K562 (cell line): ENCODE results near the gene ASCL2. TPM values are rescaled to one million over a fixed set of nuclear protein-coding genes. Genes with fewer than 3 reads are reported as not detected.

ENCODE experiments used
- ATAC-seq: fragments of 200-7000 bp; cut with Tn5 transposase; 3 replicates; pipeline ENCODE4 v1.9.1; 2020; ENCODE audit warnings: moderate library complexity
- BruUV-seq: library from RNA; stranded (reverse); fragments of 400-500 nt; replicated peaks from 2 replicates; lab custom pipeline; 2021; lab: Mats Ljungman, UMichigan
- CTCF ChIA-PET: fragments of 300-600 bp; formaldehyde crosslinking; extraction: SDS; loops from one replicate; lab custom pipeline; 2021; ENCODE audit warnings: low intra/inter-chr PET ratio; lab: Yijun Ruan, JAX
- POLR2A ChIA-PET: fragments of 300-600, 350-650 bp; sonication (Branson Sonifier 250); formaldehyde crosslinking; extraction: SDS; loops from one replicate; lab custom pipeline; 2021; ENCODE audit warnings: antibody characterized with exemption, inconsistent platforms; lab: Yijun Ruan, JAX
- DNase-seq, 4 experiments: peaks; one replicate each; pipeline versions ENCODE4 v3.0.0 to v3.0.0-alpha.2; 2011 to 2018; ENCODE audit warnings: low spot score in 3 of 4, mixed read lengths in 3 of 4; ENCODE audit errors: extremely low read depth in 1 of 4
- FAIRE-seq: peaks from 2 replicates; lab custom pipeline; 2011; peaks lifted over from hg19 to GRCh38; lab: Jason Lieb, UNC
- H2AFZ ChIP-seq: 2 replicates; pipeline ENCODE4 v1.6.0; 2011; ENCODE audit warnings: low read depth, low read length, control low read depth, inconsistent platforms
- H3K27ac ChIP-seq: fragments of 200-600 bp; 3 replicates; pipeline ENCODE4 v1.8.0; 2011; ENCODE audit warnings: low read depth, mild to moderate bottlenecking, control low read depth, inconsistent platforms, low read length, moderate library complexity, mixed read lengths; ENCODE audit errors: extremely low read depth
- H3K27me3 ChIP-seq, 2 experiments: fragments of 300-600 bp in 1 of 2; 2 replicates in 1 of 2; 3 replicates in 1 of 2; pipeline versions ENCODE4 v1.6.0 to v1.8.0; 2011; ENCODE audit warnings: inconsistent platforms in 2 of 2, low read length in 2 of 2, mild to moderate bottlenecking in 1 of 2, mixed read lengths in 1 of 2, moderate library complexity in 1 of 2; ENCODE audit not compliant: control insufficient read depth in 2 of 2, insufficient read depth in 2 of 2
- H3K36me3 ChIP-seq: fragments of 300-600 bp; 3 replicates; pipeline ENCODE4 v1.8.0; 2011; ENCODE audit warnings: mild to moderate bottlenecking, low read length, inconsistent platforms; ENCODE audit not compliant: control insufficient read depth, insufficient read depth
- H3K4me1 ChIP-seq, 2 experiments: fragments of 200-600 bp in 1 of 2; replicated peaks in 1 of 2; 2 replicates in 1 of 2; 3 replicates in 1 of 2; pipeline versions ENCODE4 v1.5.1 to v1.8.0; 2011; ENCODE audit warnings: inconsistent platforms in 2 of 2, low read length in 2 of 2, mild to moderate bottlenecking in 1 of 2, mixed read lengths in 1 of 2, moderate library complexity in 1 of 2; ENCODE audit not compliant: control insufficient read depth in 2 of 2, insufficient read depth in 2 of 2
- H3K4me2 ChIP-seq: 2 replicates; pipeline ENCODE4 v1.6.1; 2011; ENCODE audit warnings: low read length, control low read depth, inconsistent platforms, mixed read lengths; ENCODE audit not compliant: insufficient read depth
- H3K4me3 ChIP-seq: fragments of 200-600 bp; sonication (generic), shearing (Covaris generic); 2 replicates; pipeline ENCODE4 v1.5.1; 2016; ENCODE audit warnings: control low read depth, inconsistent platforms
- H3K79me2 ChIP-seq: fragments of 200-600 bp; 3 replicates; pipeline ENCODE4 v1.8.0; 2011; ENCODE audit warnings: low read length, inconsistent platforms; ENCODE audit not compliant: control insufficient read depth, insufficient read depth
- H3K9ac ChIP-seq, 2 experiments: 2 replicates each; pipeline versions ENCODE4 v1.6.0 to v1.6.1; 2011; ENCODE audit warnings: low read depth in 2 of 2, low read length in 2 of 2, control low read depth in 1 of 2, inconsistent platforms in 1 of 2, mild to moderate bottlenecking in 1 of 2, mixed read lengths in 1 of 2; ENCODE audit not compliant: insufficient read depth in 1 of 2
- H3K9me1 ChIP-seq: one replicate; pipeline ENCODE4 v1.6.0; 2011; ENCODE audit warnings: inconsistent platforms, mild to moderate bottlenecking, low read length, moderate library complexity; ENCODE audit not compliant: control insufficient read depth, insufficient read depth
- H3K9me3 ChIP-seq: replicated peaks from 2 replicates; pipeline ENCODE4 v1.5.1; 2011; ENCODE audit warnings: low read depth, low read length, inconsistent platforms; ENCODE audit not compliant: control insufficient read depth, insufficient read depth
- H4K20me1 ChIP-seq: replicated peaks from 2 replicates; pipeline ENCODE4 v1.6.1; 2011; ENCODE audit warnings: low read length, inconsistent platforms, mixed read lengths; ENCODE audit not compliant: control insufficient read depth, insufficient read depth
- BHLHE40 ChIP-seq: IDR thresholded peaks from 2 replicates; pipeline ENCODE4 v1.6.1; 2011; ENCODE audit warnings: low read length, improper control_type of control experiment
- GTF2B ChIP-seq: IDR thresholded peaks from 2 replicates; pipeline ENCODE4 v1.6.1; 2011; ENCODE audit not compliant: insufficient read length; ENCODE audit errors: extremely low read depth
- L3MBTL2 ChIP-seq: fragments of 450-650 bp; IDR thresholded peaks from 2 replicates; pipeline ENCODE4 v1.6.1; 2016; ENCODE audit warnings: mild to moderate bottlenecking, moderate library complexity
- LEF1 ChIP-seq: fragments of 450-650 bp; IDR thresholded peaks from 2 replicates; pipeline ENCODE4 v1.6.1; 2016; ENCODE audit warnings: mild to moderate bottlenecking
- NFYB ChIP-seq: IDR thresholded peaks from 2 replicates; pipeline ENCODE4 v1.6.1; 2011; ENCODE audit warnings: mild to moderate bottlenecking, moderate library complexity; ENCODE audit not compliant: insufficient read length; ENCODE audit errors: extremely low read depth
- NR2C1 ChIP-seq, 2 experiments: fragments of 450-650 bp; IDR thresholded peaks; 2 replicates each; pipeline ENCODE4 v1.6.1; 2017; ENCODE audit warnings: mild to moderate bottlenecking in 2 of 2, antibody characterized with exemption in 1 of 2, inconsistent platforms in 1 of 2, missing compliant biosample characterization in 1 of 2, missing genetic modification characterization in 1 of 2
- TBP ChIP-seq: optimal IDR thresholded peaks from 2 replicates; pipeline ENCODE3; 2011; ENCODE audit warnings: low read depth, low read length, improper control_type of control experiment
- ZBTB26 ChIP-seq: fragments of 450-650 bp; formaldehyde crosslinking; IDR thresholded peaks from 2 replicates; pipeline ENCODE4 v1.4.0; 2022; ENCODE audit warnings: missing genetic modification characterization
- ZNF431 ChIP-seq: sonication (generic); formaldehyde crosslinking; IDR thresholded peaks from 2 replicates; pipeline ENCODE4 v1.8.0; 2022; ENCODE audit warnings: mild to moderate bottlenecking, missing genetic modification reagents
- ZNF609 ChIP-seq: sonication (generic); formaldehyde crosslinking; IDR thresholded peaks from 2 replicates; pipeline ENCODE4 v1.8.1; 2023; ENCODE audit warnings: missing genetic modification reagents, mild to moderate bottlenecking, borderline replicate concordance
- ZNF785 ChIP-seq: fragments of 250-450 bp; sonication (Bioruptor Pico); IDR thresholded peaks from 2 replicates; pipeline ENCODE4 v1.4.0; 2020; ENCODE audit warnings: mild to moderate bottlenecking
- WGBS: fragments of 100-300 bp; shearing (Covaris generic); methylation state at CpG from one replicate; pipeline ENCODE4 v1.1.6; 2016; ENCODE audit warnings: low coverage, mixed read lengths; ENCODE audit not compliant: insufficient coverage; ENCODE audit errors: missing lambda C conversion rate; 5-methylcytosine and 5-hydroxymethylcytosine counted together
- in situ Hi-C: fragments of 300-500 bp; cut with MboI; formaldehyde crosslinking; loops from 4 replicates; pipeline ENCODE4 v1.15.0; 2018; ENCODE audit warnings: inconsistent platforms, mixed read lengths
- intact Hi-C: fragments of 100-400 bp; cut with micrococcal nuclease; formaldehyde crosslinking; loops from 2 replicates; pipeline ENCODE4 v1.14.2; 2022
- polyA plus RNA-seq, 8 experiments: library from polyadenylated mRNA; depleted of rRNA in 4 of 8; stranded (reverse) in 5 of 8; unstranded in 3 of 8; fragments of >200 nt; fragmentation: Nextera tagmentation in 2 of 8; fragmentation: Illumina TruSeq in 1 of 8; extraction: Ambion mirVana in 2 of 8; extraction: Trizol in 1 of 8; gene quantifications; 2 replicates each; pipeline versions ENCODE4 v1.2.1 to v1.2.3, GENCODE V29; 2011 to 2014; ENCODE audit warnings: inconsistent platforms in 1 of 8, missing spikeins in 1 of 8
- total RNA-seq, 7 experiments: library from RNA; depleted of rRNA in 6 of 7; stranded (reverse); fragments of >200 nt in 6 of 7; fragmentation: Illumina TruSeq in 2 of 7; extraction: Trizol in 2 of 7; gene quantifications; 2 replicates each; pipeline versions ENCODE4 v1.2.1 to v1.2.3, GENCODE V29; 2011 to 2021; ENCODE audit warnings: low replicate concordance in 1 of 7
- TF ChIP-seq, protein P1 (sequence below): fragments of 450-650 bp; conservative IDR thresholded peaks from 2 replicates; pipeline ENCODE4 v1.6.1; 2016; ENCODE audit warnings: missing genetic modification characterization, low read depth, mild to moderate bottlenecking, control low read depth, missing compliant biosample characterization
- TF ChIP-seq, protein P2 (sequence below): fragments of 250-450 bp; sonication (Bioruptor Pico); IDR thresholded peaks from 2 replicates; pipeline ENCODE4 v1.8.0; 2022; ENCODE audit warnings: moderate library complexity, mild to moderate bottlenecking, inconsistent platforms

The ASCL2 gene
- total and polyA plus RNA-seq, 9 of the 15 experiments (the other 6 are each of a cell fraction or from before 2014, with no cell fraction given), result 0.11 to 1.4 (median 0.36) TPM; not detected in 2

GRCh38 chr11:2222451-2222850 lies 47.9 kb downstream of the ASCL2 start:
- 0% methylated on average over 4 of the region's 4 CpGs for WGBS

More at GRCh38 chr11:2222451-2222850, 47.9 kb downstream of the ASCL2 start:
- H3K9ac ChIP-seq, result no peak overlapping the region
- BruUV-seq, result no TSS peak
- no peaks in the 10 kb centered on the region; the same call in 1 of the 2 replicates for H3K9me3 ChIP-seq
- no peaks in the 10 kb centered on the region for H3K36me3 ChIP-seq
- H3K9me1 ChIP-seq, result no peaks in the 10 kb centered on the region
- ChIA-PET CTCF (no interaction called here), POLR2A (interaction anchor here (0.7 kb wide), 1 partner anchor 19 kb away, joined by 3 read pairs; no protein-coding TSS in a partner anchor)
- H4K20me1 ChIP-seq, result no peaks in the 10 kb centered on the region
- H3K4me3 ChIP-seq, result no peak overlapping the region
- H3K4me1 ChIP-seq, result peaks cover 0 to 2% of the 10 kb centered on the region in 2 experiments; a peak in 1 of 5 replicates
- no peaks in the 10 kb centered on the region for H3K79me2 ChIP-seq
- FAIRE-seq (no peak), ATAC-seq (no peak), DNase-seq (no peak)
- H3K4me2 ChIP-seq, result no peak overlapping the region
- in situ Hi-C loops (no loop called here), intact Hi-C loops (no loop called here)
- no peak overlapping the region for H3K27ac ChIP-seq
- TF ChIP-seq GTF2B, result no peak
- no peak for TF ChIP-seq NFYB
- TF ChIP-seq ZBTB26 (CRISPR knock-in tag), result no peak
- TF ChIP-seq, protein P1, sequence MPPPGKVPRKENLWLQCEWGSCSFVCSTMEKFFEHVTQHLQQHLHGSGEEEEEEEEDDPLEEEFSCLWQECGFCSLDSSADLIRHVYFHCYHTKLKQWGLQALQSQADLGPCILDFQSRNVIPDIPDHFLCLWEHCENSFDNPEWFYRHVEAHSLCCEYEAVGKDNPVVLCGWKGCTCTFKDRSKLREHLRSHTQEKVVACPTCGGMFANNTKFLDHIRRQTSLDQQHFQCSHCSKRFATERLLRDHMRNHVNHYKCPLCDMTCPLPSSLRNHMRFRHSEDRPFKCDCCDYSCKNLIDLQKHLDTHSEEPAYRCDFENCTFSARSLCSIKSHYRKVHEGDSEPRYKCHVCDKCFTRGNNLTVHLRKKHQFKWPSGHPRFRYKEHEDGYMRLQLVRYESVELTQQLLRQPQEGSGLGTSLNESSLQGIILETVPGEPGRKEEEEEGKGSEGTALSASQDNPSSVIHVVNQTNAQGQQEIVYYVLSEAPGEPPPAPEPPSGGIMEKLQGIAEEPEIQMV, result no peak
- TF ChIP-seq L3MBTL2, result no peak
- TF ChIP-seq LEF1, result no peak
- no peak for TF ChIP-seq BHLHE40
- TF ChIP-seq, protein P2, sequence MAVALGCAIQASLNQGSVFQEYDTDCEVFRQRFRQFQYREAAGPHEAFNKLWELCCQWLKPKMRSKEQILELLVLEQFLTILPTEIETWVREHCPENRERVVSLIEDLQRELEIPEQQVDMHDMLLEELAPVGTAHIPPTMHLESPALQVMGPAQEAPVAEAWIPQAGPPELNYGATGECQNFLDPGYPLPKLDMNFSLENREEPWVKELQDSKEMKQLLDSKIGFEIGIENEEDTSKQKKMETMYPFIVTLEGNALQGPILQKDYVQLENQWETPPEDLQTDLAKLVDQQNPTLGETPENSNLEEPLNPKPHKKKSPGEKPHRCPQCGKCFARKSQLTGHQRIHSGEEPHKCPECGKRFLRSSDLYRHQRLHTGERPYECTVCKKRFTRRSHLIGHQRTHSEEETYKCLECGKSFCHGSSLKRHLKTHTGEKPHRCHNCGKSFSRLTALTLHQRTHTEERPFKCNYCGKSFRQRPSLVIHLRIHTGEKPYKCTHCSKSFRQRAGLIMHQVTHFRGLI (CRISPR knock-in tag), result no peak
- TF ChIP-seq NR2C1 (IDR thresholded peaks at IDR 0.05), result no peak
- TF ChIP-seq NR2C1 (tag; IDR thresholded peaks at IDR 0.05), result no peak
- no peak for TF ChIP-seq ZNF785
- no peak for TF ChIP-seq TBP
- TF ChIP-seq ZNF609 (CRISPR knock-in tag), result no peak
- no peak for TF ChIP-seq ZNF431 (CRISPR knock-in tag)
- peaks cover 0 to 17% of the 10 kb centered on the region in 2 experiments; a peak in 3 of 5 replicates for H3K27me3 ChIP-seq
- H2AFZ ChIP-seq, result no peak overlapping the region
